H54 (cell line): ENCODE data around the gene CFAP61.

Experiments used
- DNase-seq: peaks from one replicate; pipeline ENCODE4 v3.0.0; 2011; ENCODE audit warnings: low spot score, mixed read lengths; ENCODE audit not compliant: insufficient read length
- FAIRE-seq: peaks from 3 replicates; lab custom pipeline; 2011; peaks lifted over from hg19 to GRCh38; lab: Jason Lieb, UNC
- POLR2A ChIP-seq: IDR thresholded peaks from 2 replicates; pipeline ENCODE4 v1.6.1; 2011; ENCODE audit warnings: low read depth, mild to moderate bottlenecking, low read length

CFAP61 gene

GRCh38 chr20:20138301-20139064 lies 86.2 kb downstream of the CFAP61 start:
- no peak for DNase-seq
- FAIRE-seq: no peak
- no peak for TF ChIP-seq POLR2A

GRCh38 chr20:20139403-20139802 lies 87.1 kb downstream of the CFAP61 start:
- no peak for FAIRE-seq
- no peak for TF ChIP-seq POLR2A
- no peak for DNase-seq

- no peak for TF ChIP-seq POLR2A
- DNase-seq (no peak), FAIRE-seq (no peak)
Measured at GRCh38 chr20:20143165-20143564, 90.8 kb downstream of the CFAP61 start.

- TF ChIP-seq POLR2A: no peak
- FAIRE-seq (no peak), DNase-seq (no peak)
Measured at GRCh38 chr20:20143646-20144045, 91.3 kb downstream of the CFAP61 start.

- FAIRE-seq (no peak), DNase-seq (no peak)
- TF ChIP-seq POLR2A: no peak
Measured at GRCh38 chr20:20148779-20149178, 96.4 kb downstream of the CFAP61 start.

GRCh38 chr20:20150241-20150640 lies 97.9 kb downstream of the CFAP61 start:
- FAIRE-seq (no peak), DNase-seq (no peak)
- no peak for TF ChIP-seq POLR2A

GRCh38 chr20:20160520-20160919 lies 108.2 kb downstream of the CFAP61 start:
- TF ChIP-seq POLR2A: no peak
- FAIRE-seq (no peak), DNase-seq (no peak)

GRCh38 chr20:20161611-20162010 lies 109.3 kb downstream of the CFAP61 start:
- TF ChIP-seq POLR2A: no peak
- no peak for DNase-seq
- FAIRE-seq: no peak

GRCh38 chr20:20167698-20168097 lies 115.4 kb downstream of the CFAP61 start:
- FAIRE-seq (no peak), DNase-seq (no peak)
- TF ChIP-seq POLR2A: no peak

GRCh38 chr20:20173254-20173653 lies 120.9 kb downstream of the CFAP61 start:
- FAIRE-seq (no peak), DNase-seq (no peak)
- no peak for TF ChIP-seq POLR2A

- FAIRE-seq (no peak), DNase-seq (no peak)
- TF ChIP-seq POLR2A: no peak
Measured at GRCh38 chr20:20174089-20174835, 121.9 kb downstream of the CFAP61 start.

- DNase-seq (no peak), FAIRE-seq (no peak)
- TF ChIP-seq POLR2A: no peak
Measured at GRCh38 chr20:20181322-20181721, 129.0 kb downstream of the CFAP61 start.

- DNase-seq (peak; percentile 6), FAIRE-seq (no peak)
- no peak for TF ChIP-seq POLR2A
Measured at GRCh38 chr20:20184149-20184548, 131.8 kb downstream of the CFAP61 start.

GRCh38 chr20:20184706-20185105 lies 132.4 kb downstream of the CFAP61 start:
- no peak for DNase-seq
- TF ChIP-seq POLR2A: no peak
- FAIRE-seq: no peak

- DNase-seq (no peak), FAIRE-seq (no peak)
- no peak for TF ChIP-seq POLR2A
Measured at GRCh38 chr20:20188647-20189046, 136.3 kb downstream of the CFAP61 start.

GRCh38 chr20:20192366-20192765 lies 140.0 kb downstream of the CFAP61 start:
- DNase-seq: no peak
- no peak for FAIRE-seq
- no peak for TF ChIP-seq POLR2A
